Epidermal melanocyte (primary cell): Measurements from ENCODE around the gene INHBC.
"Not testable (repeated sequence)": the region's sequence is repeated elsewhere in the genome, so short reads cannot be mapped to it uniquely, and the experiment has no call there.

Source experiments
- DNase-seq: peaks from one replicate; pipeline ENCODE4 v3.0.0; 2011; ENCODE audit warnings: low spot score; ENCODE audit not compliant: insufficient read length

Gene INHBC

GRCh38 chr12:57487055-57487596, 52.5 kb downstream of the INHBC start:
- DNase-seq: no peak

- DNase-seq: peak; percentile 91
Observed at GRCh38 chr12:57487597-57488401, 53.2 kb downstream of the INHBC start, which contains the start of gene MARS1. Gene MARS1 (plus strand): TSS chr12:57488068. CDS start chr12:57488091, 23 bp downstream.

- DNase-seq: no peak
Observed at GRCh38 chr12:57488402-57489156, 54.0 kb downstream of the INHBC start.

GRCh38 chr12:57489157-57489641, 54.6 kb downstream of the INHBC start:
- no peak for DNase-seq

- DNase-seq: no peak
Observed at GRCh38 chr12:57490126-57490525, 55.5 kb downstream of the INHBC start.

GRCh38 chr12:57491393-57492280, 57.1 kb downstream of the INHBC start:
- DNase-seq: no peak

GRCh38 chr12:57495051-57495701, 60.6 kb downstream of the INHBC start:
- not testable (repeated sequence) for DNase-seq

- DNase-seq: no peak
Observed at GRCh38 chr12:57496822-57497221, 62.2 kb downstream of the INHBC start.

- no peak for DNase-seq
Observed at GRCh38 chr12:57497223-57498131, 62.9 kb downstream of the INHBC start.

GRCh38 chr12:57498132-57498502, 63.5 kb downstream of the INHBC start:
- no peak for DNase-seq

- DNase-seq: no peak
Observed at GRCh38 chr12:57498571-57498970, 64.0 kb downstream of the INHBC start.

GRCh38 chr12:57500213-57500612, 65.6 kb downstream of the INHBC start:
- no peak for DNase-seq
